ENCODE data around the gene PHACTR1.

DNA sequence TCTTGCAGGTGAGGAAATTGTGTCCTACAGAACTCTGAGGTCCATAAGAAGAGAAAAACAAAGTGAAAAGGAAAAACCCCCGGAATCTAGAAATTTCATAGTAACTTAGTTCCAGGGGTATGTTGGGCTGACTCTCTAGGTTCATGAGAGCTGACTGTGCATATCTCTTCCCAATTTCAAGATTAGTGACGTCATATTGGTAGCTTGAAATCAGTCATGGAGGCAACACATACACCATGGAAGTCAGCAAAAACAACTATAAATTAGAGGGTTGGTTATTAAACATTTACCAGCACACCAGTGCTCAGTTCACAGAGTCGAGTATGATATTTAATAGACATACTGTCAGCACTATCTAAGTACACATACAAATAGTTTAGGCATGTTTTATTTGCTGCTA is 49.8 kb downstream of the PHACTR1 start:
- TF ChIP-seq, protein P1, sequence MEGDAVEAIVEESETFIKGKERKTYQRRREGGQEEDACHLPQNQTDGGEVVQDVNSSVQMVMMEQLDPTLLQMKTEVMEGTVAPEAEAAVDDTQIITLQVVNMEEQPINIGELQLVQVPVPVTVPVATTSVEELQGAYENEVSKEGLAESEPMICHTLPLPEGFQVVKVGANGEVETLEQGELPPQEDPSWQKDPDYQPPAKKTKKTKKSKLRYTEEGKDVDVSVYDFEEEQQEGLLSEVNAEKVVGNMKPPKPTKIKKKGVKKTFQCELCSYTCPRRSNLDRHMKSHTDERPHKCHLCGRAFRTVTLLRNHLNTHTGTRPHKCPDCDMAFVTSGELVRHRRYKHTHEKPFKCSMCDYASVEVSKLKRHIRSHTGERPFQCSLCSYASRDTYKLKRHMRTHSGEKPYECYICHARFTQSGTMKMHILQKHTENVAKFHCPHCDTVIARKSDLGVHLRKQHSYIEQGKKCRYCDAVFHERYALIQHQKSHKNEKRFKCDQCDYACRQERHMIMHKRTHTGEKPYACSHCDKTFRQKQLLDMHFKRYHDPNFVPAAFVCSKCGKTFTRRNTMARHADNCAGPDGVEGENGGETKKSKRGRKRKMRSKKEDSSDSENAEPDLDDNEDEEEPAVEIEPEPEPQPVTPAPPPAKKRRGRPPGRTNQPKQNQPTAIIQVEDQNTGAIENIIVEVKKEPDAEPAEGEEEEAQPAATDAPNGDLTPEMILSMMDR (IDR thresholded peaks at IDR 0.05): no peak
- no peak for TF ChIP-seq POLR2A (IDR thresholded peaks at IDR 0.05)
